AG04449 (cell line): ENCODE data around the gene MAGED2.
"Not testable (repeated sequence)": the region's sequence is repeated elsewhere in the genome, so short reads cannot be mapped to it uniquely, and the experiment has no call there.

Experiments used
- CTCF ChIA-PET: fragments of 350-600 bp; formaldehyde crosslinking; extraction: SDS; loops from one replicate; lab custom pipeline; 2021; ENCODE audit warnings: antibody characterized with exemption; lab: Yijun Ruan, JAX
- POLR2A ChIA-PET: fragments of 400-600, 350-600 bp; formaldehyde crosslinking; extraction: SDS; loops from one replicate; lab custom pipeline; 2020; ENCODE audit warnings: antibody characterized with exemption, inconsistent platforms; lab: Yijun Ruan, JAX
- DNase-seq: peaks from one replicate; pipeline ENCODE4 v3.0.0-alpha.2; 2010; ENCODE audit warnings: low read depth, low spot score
- H3K4me3 ChIP-seq: 2 replicates; pipeline ENCODE4 v1.5.1; 2011; ENCODE audit warnings: low read depth, mild to moderate bottlenecking, control low read depth, low read length
- TF ChIP-seq, protein P1 (sequence below): IDR thresholded peaks from one replicate; pipeline ENCODE4 v1.5.1; 2011; ENCODE audit warnings: mild to moderate bottlenecking, moderate library complexity, low read length, control low read depth, inconsistent platforms; ENCODE audit not compliant: insufficient read depth; ENCODE audit errors: missing control alignments

The MAGED2 gene

DNA sequence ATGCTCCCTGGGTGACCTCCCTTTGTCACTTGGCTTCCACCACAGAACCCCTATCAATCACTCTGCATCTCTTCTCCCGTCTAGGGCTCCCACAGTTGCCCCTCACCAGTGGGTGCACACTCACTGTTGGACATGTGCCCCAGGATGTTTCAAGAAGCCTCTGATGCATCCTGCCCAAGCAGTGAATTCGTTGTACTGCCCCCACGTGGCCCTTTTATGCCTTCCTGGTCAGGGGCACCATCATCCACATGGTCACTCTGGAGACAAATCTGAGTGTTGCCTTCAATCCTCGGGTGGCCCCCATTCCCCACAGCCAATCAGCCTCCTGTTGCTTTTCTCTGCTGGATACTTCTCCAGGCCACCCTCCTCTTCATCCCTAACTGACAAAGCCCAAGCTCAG, 21.6 kb upstream of the MAGED2 start:
- POLR2A ChIA-PET: no interaction called here
- TF ChIP-seq, protein P1, sequence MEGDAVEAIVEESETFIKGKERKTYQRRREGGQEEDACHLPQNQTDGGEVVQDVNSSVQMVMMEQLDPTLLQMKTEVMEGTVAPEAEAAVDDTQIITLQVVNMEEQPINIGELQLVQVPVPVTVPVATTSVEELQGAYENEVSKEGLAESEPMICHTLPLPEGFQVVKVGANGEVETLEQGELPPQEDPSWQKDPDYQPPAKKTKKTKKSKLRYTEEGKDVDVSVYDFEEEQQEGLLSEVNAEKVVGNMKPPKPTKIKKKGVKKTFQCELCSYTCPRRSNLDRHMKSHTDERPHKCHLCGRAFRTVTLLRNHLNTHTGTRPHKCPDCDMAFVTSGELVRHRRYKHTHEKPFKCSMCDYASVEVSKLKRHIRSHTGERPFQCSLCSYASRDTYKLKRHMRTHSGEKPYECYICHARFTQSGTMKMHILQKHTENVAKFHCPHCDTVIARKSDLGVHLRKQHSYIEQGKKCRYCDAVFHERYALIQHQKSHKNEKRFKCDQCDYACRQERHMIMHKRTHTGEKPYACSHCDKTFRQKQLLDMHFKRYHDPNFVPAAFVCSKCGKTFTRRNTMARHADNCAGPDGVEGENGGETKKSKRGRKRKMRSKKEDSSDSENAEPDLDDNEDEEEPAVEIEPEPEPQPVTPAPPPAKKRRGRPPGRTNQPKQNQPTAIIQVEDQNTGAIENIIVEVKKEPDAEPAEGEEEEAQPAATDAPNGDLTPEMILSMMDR: peak; percentile 4
- no peak for DNase-seq
- H3K4me3 ChIP-seq: no peak overlapping the region
- CTCF ChIA-PET: no interaction called here

DNA sequence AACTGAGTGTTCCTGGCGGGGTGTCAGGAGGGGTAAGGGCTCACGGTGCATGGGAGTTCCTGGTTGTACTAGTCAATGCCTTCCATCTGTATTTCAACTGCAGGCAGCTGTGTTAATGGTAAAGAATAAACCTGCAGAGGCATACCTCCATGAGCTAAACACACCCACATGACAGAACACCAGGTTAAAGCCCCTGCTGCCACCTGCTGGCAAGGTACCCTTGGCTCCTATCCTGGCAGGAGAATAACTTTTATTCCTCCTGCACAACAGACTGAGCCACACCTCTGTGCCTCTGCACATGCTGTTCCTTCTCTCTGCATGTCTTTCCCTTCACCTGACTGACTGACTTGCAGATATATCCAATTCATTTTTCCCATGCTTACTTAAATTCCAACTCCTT, 20.6 kb upstream of the MAGED2 start:
- H3K4me3 ChIP-seq: no peak overlapping the region
- CTCF ChIA-PET: no interaction called here
- POLR2A ChIA-PET: no interaction called here
- TF ChIP-seq, protein P1: no peak
- no peak for DNase-seq

DNA sequence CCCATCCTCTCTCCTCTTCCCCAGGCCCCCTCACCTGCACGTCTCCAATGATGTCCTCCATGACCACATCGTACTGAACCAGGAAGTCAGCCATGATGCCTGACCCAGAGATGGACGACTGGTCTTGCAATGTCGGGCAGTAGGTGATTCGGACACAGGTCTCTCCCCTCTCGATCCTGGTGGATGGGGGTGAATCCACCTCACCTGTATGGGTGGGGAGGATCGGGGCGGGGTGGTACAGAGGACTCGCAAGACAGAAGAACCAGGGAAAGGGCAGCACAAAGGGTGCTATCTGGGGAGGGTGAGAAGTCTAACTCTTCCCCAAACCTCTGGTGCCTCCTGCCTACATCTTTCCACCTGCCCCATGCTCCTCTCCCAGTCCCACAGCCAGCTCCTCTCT, 19.1 kb upstream of the MAGED2 start:
- ChIA-PET POLR2A (no interaction called here), CTCF (no interaction called here)
- no peak for DNase-seq
- H3K4me3 ChIP-seq: no peak overlapping the region
- TF ChIP-seq, protein P1: no peak

DNA sequence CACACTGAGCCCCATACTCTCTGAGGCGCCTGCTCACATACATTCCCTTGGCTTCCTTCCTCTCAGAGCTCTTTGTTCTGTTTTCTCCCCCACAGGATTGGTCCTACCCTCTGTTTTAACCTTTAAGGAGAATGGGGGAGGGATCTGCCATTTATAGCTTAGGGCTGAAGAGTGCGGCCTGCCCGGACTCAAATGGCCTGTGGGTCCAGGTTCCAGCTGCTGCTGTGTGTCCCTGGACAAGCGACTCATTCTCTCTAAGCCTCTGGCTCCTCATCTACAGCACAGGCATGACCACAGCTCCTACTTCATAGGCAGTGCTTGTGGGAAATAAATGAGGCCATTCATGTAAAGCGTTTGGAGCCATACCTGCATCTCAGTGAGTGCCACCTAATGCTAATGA, 18.1 kb upstream of the MAGED2 start:
- H3K4me3 ChIP-seq, POLR2A ChIA-PET, DNase-seq, CTCF ChIA-PET: not testable (repeated sequence)

DNA sequence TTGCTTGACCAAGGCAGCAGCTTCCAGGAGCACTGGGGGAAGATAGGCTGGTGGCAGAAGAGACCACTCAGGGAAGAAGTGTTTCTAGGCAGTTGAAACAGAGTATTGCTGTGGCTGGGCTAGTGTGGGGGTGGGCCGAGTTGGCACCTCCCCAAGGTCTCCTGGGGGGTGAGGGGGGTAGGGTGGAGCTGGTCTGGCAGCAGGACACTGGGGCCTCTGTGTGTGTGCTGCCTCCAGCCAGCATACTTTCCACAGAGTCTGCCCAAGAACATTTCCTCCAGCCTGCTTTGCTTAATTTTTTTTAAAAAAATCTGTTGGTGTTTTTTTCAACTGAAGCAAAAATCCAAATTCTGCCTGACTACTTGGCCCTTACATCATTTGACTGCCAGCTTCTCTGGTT, 13.5 kb upstream of the MAGED2 start:
- POLR2A ChIA-PET: no interaction called here
- no peak for DNase-seq
- TF ChIP-seq, protein P1: no peak
- CTCF ChIA-PET: no interaction called here
- H3K4me3 ChIP-seq: no peak overlapping the region

DNA sequence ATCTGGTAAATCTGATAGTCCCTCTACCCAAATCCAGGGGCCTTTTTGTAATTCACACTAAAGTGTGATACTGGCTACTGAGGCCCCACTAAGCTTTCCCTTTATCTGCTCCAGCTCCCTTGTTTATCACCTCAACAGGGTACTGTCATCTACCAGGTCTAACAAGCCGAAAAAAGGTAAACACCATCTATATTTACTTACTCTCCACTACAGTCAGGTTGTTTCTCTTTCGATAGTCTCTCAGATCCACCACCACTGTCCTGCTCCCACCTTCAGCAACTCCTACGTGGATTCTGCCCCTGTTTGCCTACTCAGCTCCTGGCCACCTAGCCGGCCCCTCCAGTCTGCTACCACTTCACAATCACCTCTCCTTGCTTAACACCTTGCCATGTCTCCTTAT, 12.8 kb upstream of the MAGED2 start:
- ChIA-PET POLR2A (no interaction called here), CTCF (no interaction called here)

DNA sequence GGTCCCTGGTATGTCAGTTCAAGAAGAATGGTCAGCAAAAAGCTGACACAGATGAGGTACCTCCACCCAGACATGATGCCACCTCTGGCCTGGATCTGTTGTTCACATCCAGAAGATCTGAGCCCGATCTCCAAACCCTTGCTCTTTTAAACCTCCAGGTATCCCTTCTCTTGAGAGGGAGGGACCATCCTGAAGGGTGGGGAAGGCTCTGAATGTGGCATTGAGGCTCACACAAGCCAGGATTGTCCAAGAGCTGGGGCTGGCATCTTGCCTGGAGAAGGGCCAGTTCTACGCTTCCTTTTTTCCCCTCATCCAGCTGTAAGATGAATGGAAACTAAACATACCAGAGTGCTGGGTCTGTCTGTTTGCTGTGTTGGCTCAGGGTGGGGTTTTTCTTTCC, 9.4 kb upstream of the MAGED2 start, which contains the start of gene ITIH6:
Gene ITIH6 (minus strand): TSS at position 119 of the 400 bp plus-strand sequence. CDS start 45 bp downstream, at position 74.
- TF ChIP-seq, protein P1: no peak
- no peak for DNase-seq
- H3K4me3 ChIP-seq: no peak within 1 kb of the TSS
- POLR2A ChIA-PET: no interaction called here
- CTCF ChIA-PET: no interaction called here

More for the DNA sequence above, 12.8 kb upstream of the MAGED2 start:
- no peak for DNase-seq
- no peak overlapping the region for H3K4me3 ChIP-seq
- TF ChIP-seq, protein P1: no peak
